Stomach smooth muscle (tissue), 2 donors: Measurements from ENCODE around the gene CLPSL2.

Source experiments
- H3K27ac ChIP-seq: one replicate; pipeline ENCODE4 v1.7.0; 2013; ENCODE audit warnings: mild to moderate bottlenecking, low read length, inconsistent platforms
- H3K27me3 ChIP-seq, 2 donors: one replicate each; pipeline ENCODE4 v1.7.0; 2013; ENCODE audit warnings: low read length in 2 of 2; ENCODE audit not compliant: insufficient read depth in 2 of 2, control insufficient read depth in 1 of 2
- H3K36me3 ChIP-seq, 2 donors: one replicate each; pipeline ENCODE4 v1.7.0; 2013; ENCODE audit warnings: low read length in 2 of 2; ENCODE audit not compliant: control insufficient read depth in 2 of 2, insufficient read depth in 2 of 2
- H3K4me1 ChIP-seq: one replicate; pipeline ENCODE4 v1.7.0; 2013; ENCODE audit warnings: low read length; ENCODE audit not compliant: control insufficient read depth, insufficient read depth
- H3K4me3 ChIP-seq, 2 donors: one replicate each; pipeline ENCODE4 v1.7.0; 2013; ENCODE audit warnings: low read length in 2 of 2
- H3K9ac ChIP-seq, 2 donors: one replicate each; pipeline ENCODE4 v1.7.0; 2013; ENCODE audit warnings: low read length in 2 of 2, mild to moderate bottlenecking in 1 of 2
- H3K9me3 ChIP-seq, 2 donors: one replicate each; pipeline ENCODE4 v1.7.0; 2013; ENCODE audit warnings: low read length in 2 of 2; ENCODE audit not compliant: control insufficient read depth in 2 of 2
- donor health status: healthy.
- donor health status: Pancreatic carcinoma.

Gene CLPSL2

GRCh38 chr6:35750557-35750956, 25.8 kb upstream of the CLPSL2 start:
- Histone ChIP-seq H3K36me3 (no peaks in the 10 kb centered on the region), H3K4me1 (no peaks in the 10 kb centered on the region), H3K27ac (no peak overlapping the region), H3K9me3 (peaks cover 0 to 3% of the 10 kb centered on the region in 2 donors), H3K27me3 (no peaks in the 10 kb centered on the region), H3K9ac (no peak overlapping the region), H3K4me3 (no peak overlapping the region)

GRCh38 chr6:35751594-35751993, 24.8 kb upstream of the CLPSL2 start:
- peaks cover 0 to 3% of the 10 kb centered on the region in 2 donors for H3K9me3 ChIP-seq

GRCh38 chr6:35752330-35752729, 24.1 kb upstream of the CLPSL2 start:
- no peak overlapping the region for H3K9ac ChIP-seq
- H3K27ac ChIP-seq = no peak overlapping the region
- no peaks in the 10 kb centered on the region for H3K4me1 ChIP-seq
- no peaks in the 10 kb centered on the region for H3K36me3 ChIP-seq
- H3K27me3 ChIP-seq = no peaks in the 10 kb centered on the region
- no peak overlapping the region for H3K4me3 ChIP-seq
- peaks cover 0 to 3% of the 10 kb centered on the region in 2 donors for H3K9me3 ChIP-seq

More at GRCh38 chr6:35751594-35751993, 24.8 kb upstream of the CLPSL2 start:
- no peak overlapping the region for H3K4me3 ChIP-seq
- no peak overlapping the region for H3K27ac ChIP-seq
- H3K4me1 ChIP-seq = no peaks in the 10 kb centered on the region
- H3K27me3 ChIP-seq = no peaks in the 10 kb centered on the region
- H3K36me3 ChIP-seq = no peaks in the 10 kb centered on the region
- no peak overlapping the region for H3K9ac ChIP-seq

- Histone ChIP-seq H3K4me3 (no peak overlapping the region), H3K36me3 (no peaks in the 10 kb centered on the region), H3K4me1 (no peaks in the 10 kb centered on the region), H3K9me3 (peaks cover 0 to 3% of the 10 kb centered on the region in 2 donors), H3K27ac (no peak overlapping the region), H3K27me3 (peaks cover 0 to 5% of the 10 kb centered on the region in 2 donors), H3K9ac (no peak overlapping the region)
These were observed 21.7 kb upstream of the CLPSL2 start for GRCh38 chr6:35754452-35755277.

GRCh38 chr6:35755278-35755924, 21.0 kb upstream of the CLPSL2 start:
- no peak overlapping the region for H3K9ac ChIP-seq
- H3K27ac ChIP-seq = no peak overlapping the region
- H3K9me3 ChIP-seq = peaks cover 0 to 3% of the 10 kb centered on the region in 2 donors
- no peaks in the 10 kb centered on the region for H3K36me3 ChIP-seq
- no peaks in the 10 kb centered on the region for H3K4me1 ChIP-seq
- no peak overlapping the region for H3K4me3 ChIP-seq
- peaks cover 0 to 7% of the 10 kb centered on the region in 2 donors for H3K27me3 ChIP-seq

- no peak overlapping the region for H3K4me3 ChIP-seq
- H3K4me1 ChIP-seq = no peaks in the 10 kb centered on the region
- H3K9ac ChIP-seq = no peak overlapping the region
- no peaks in the 10 kb centered on the region for H3K36me3 ChIP-seq
- H3K9me3 ChIP-seq = peaks cover 0 to 3% of the 10 kb centered on the region in 2 donors
- peaks cover 0 to 14% of the 10 kb centered on the region in 2 donors for H3K27me3 ChIP-seq
- no peak overlapping the region for H3K27ac ChIP-seq
These were observed 18.8 kb upstream of the CLPSL2 start for GRCh38 chr6:35757456-35758123.

GRCh38 chr6:35759426-35759825, 17.0 kb upstream of the CLPSL2 start:
- Histone ChIP-seq H3K36me3 (no peaks in the 10 kb centered on the region), H3K27me3 (peaks cover 17 to 25% of the 10 kb centered on the region in 2 donors)

GRCh38 chr6:35765739-35766138, 10.7 kb upstream of the CLPSL2 start:
- Histone ChIP-seq H3K36me3 (no peaks in the 10 kb centered on the region), H3K9me3 (no peaks in the 10 kb centered on the region), H3K27ac (no peak overlapping the region), H3K9ac (no peak overlapping the region), H3K4me1 (no peaks in the 10 kb centered on the region), H3K27me3 (peaks cover 17 to 24% of the 10 kb centered on the region in 2 donors), H3K4me3 (no peak overlapping the region)

More at GRCh38 chr6:35759426-35759825, 17.0 kb upstream of the CLPSL2 start:
- Histone ChIP-seq H3K9ac (no peak overlapping the region), H3K4me1 (no peaks in the 10 kb centered on the region), H3K4me3 (no peak overlapping the region), H3K27ac (no peak overlapping the region), H3K9me3 (peaks cover 0 to 3% of the 10 kb centered on the region in 2 donors)

- Histone ChIP-seq H3K4me3 (no peak overlapping the region), H3K27me3 (peaks cover 9 to 14% of the 10 kb centered on the region in 2 donors), H3K9ac (no peak overlapping the region), H3K4me1 (no peaks in the 10 kb centered on the region), H3K27ac (no peak overlapping the region), H3K36me3 (no peaks in the 10 kb centered on the region), H3K9me3 (no peaks in the 10 kb centered on the region)
These were observed 7.2 kb upstream of the CLPSL2 start for GRCh38 chr6:35769211-35769610.

GRCh38 chr6:35771343-35771627, 5.1 kb upstream of the CLPSL2 start:
- Histone ChIP-seq H3K27me3 (peaks cover 8 to 19% of the 10 kb centered on the region in 2 donors), H3K4me1 (peaks cover under 1% of the 10 kb centered on the region), H3K27ac (no peak overlapping the region), H3K4me3 (no peak overlapping the region), H3K9ac (no peak overlapping the region), H3K9me3 (no peaks in the 10 kb centered on the region), H3K36me3 (no peaks in the 10 kb centered on the region)
